ENCODE results near the gene SMCO1.
A peak's percentile ranks its signal among the peaks of the same experiment; 100 is the strongest.

Gene SMCO1

DNA sequence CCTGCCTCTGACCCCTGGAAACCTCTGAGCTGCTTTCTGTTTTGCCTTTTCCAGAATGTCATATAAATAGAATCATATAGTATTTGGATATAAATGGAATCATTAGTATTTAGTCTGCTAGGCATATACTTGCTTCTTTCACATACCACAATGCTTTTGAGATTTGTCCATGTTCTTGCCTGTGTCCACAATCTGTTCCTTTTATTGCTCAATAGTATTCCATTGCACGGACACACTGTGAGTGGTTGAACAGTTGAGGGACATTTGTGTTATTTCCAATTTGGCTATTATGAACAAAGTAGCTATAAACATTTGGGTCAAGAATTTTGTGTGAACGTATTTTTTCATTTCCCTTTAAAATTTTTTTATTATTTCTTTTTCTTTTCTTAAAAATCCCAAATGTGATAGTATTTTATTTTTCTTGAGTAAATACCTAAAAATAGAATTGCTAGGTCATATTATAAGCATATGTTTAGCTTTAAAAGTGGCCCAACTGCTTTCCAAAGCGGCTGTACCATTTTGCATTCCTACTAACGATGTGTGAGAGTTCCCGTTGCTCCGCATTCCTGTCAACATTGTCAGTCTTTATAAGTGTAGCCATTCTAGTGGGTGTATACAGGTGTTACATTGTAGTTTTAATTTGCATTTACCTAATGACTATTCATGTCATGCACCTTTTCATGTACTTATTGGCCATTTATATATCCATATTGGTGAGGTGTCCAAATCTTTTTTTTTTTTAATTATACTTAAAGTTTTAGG is 26.7 kb upstream of the SMCO1 start:
- ChIA-PET CTCF (no interaction called here), POLR2A (ENCODE audit: low non-redundant PET) (no interaction called here)
- no peak for DNase-seq (ENCODE audit: low spot score)

GRCh38 chr3:196537319-196537984 is 22.3 kb upstream of the SMCO1 start:
- H3K27ac ChIP-seq, result peak overlapping the region; percentile 37; the same call in 1 of the 2 replicates
- POLR2A ChIA-PET (ENCODE audit: low non-redundant PET), result no interaction called here
- CTCF ChIA-PET, result interaction anchor here (0.6 to 1.0 kb wide), 6 partner anchors 8 to 411 kb away, joined by 3 to 8 read pairs (median 4); no protein-coding TSS in a partner anchor
- peak; percentile 37 for DNase-seq (ENCODE audit: low spot score)
- TF ChIP-seq, protein P1, sequence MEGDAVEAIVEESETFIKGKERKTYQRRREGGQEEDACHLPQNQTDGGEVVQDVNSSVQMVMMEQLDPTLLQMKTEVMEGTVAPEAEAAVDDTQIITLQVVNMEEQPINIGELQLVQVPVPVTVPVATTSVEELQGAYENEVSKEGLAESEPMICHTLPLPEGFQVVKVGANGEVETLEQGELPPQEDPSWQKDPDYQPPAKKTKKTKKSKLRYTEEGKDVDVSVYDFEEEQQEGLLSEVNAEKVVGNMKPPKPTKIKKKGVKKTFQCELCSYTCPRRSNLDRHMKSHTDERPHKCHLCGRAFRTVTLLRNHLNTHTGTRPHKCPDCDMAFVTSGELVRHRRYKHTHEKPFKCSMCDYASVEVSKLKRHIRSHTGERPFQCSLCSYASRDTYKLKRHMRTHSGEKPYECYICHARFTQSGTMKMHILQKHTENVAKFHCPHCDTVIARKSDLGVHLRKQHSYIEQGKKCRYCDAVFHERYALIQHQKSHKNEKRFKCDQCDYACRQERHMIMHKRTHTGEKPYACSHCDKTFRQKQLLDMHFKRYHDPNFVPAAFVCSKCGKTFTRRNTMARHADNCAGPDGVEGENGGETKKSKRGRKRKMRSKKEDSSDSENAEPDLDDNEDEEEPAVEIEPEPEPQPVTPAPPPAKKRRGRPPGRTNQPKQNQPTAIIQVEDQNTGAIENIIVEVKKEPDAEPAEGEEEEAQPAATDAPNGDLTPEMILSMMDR (conservative IDR thresholded peaks at IDR 0.05; ENCODE audit: low read depth), result peak; percentile 80

More for the DNA sequence above, 26.7 kb upstream of the SMCO1 start:
- TF ChIP-seq, protein P1 (conservative IDR thresholded peaks at IDR 0.05; ENCODE audit: low read depth), result no peak
- no peak overlapping the region for H3K27ac ChIP-seq

DNA sequence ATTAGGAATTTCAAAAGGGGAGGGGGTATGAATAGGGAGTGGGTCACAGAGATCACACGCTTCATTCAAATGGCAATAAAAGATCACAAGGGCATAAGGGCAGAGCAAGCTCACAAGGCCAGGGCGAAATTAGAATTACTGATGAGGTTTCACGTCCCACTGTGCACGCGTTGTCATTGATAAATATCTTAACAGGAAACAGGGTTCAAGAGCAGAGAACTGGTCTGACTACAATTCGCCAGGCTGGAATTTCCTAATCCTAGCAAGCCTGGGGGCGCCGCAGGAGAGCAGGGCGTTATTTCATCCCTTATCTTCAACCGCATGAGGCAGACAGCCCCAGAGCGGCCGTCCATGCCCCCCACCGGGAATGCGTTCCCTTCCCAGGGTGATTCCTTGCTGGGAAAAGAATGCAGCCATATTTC is 18.1 kb upstream of the SMCO1 start:
- H3K27ac ChIP-seq, result no peak overlapping the region
- ChIA-PET CTCF (no interaction called here), POLR2A (ENCODE audit: low non-redundant PET) (no interaction called here)
- TF ChIP-seq, protein P1 (conservative IDR thresholded peaks at IDR 0.05; ENCODE audit: low read depth), result no peak
- DNase-seq (ENCODE audit: low spot score), result no peak

DNA sequence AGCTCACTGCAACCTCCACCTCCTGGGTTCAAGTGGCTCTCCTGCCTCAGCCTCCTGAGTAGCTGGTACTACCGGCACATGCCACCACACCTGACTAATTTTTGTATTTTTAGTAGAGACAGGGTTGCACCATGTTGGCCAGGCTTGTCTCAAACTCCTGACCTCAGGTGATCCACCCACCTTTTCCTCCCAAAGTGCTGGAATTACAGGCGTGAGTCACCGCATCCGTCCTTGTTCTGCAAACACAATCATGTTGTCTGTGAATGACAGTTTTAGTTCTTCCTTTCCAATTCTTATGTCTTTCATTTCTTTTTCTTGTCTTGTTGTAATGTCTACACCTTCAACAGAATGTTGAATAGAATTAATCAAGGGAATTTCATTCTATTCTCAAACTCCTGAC is 16.3 kb upstream of the SMCO1 start:
- ChIA-PET CTCF (interaction anchor here (0.5 kb wide), 1 partner anchor 188 kb away, joined by 4 read pairs; no protein-coding TSS in a partner anchor), POLR2A (ENCODE audit: low non-redundant PET) (no interaction called here)
- no peak for DNase-seq (ENCODE audit: low spot score)
- no peak overlapping the region for H3K27ac ChIP-seq
- TF ChIP-seq, protein P1 (conservative IDR thresholded peaks at IDR 0.05; ENCODE audit: low read depth), result no peak

- CTCF ChIA-PET, result interaction anchor here (0.6 to 1.2 kb wide), 10 partner anchors 8 to 521 kb away, joined by 3 to 6 read pairs (median 4); no protein-coding TSS in a partner anchor
- TF ChIP-seq, protein P1 (conservative IDR thresholded peaks at IDR 0.05; ENCODE audit: low read depth), result peak; percentile 95
- POLR2A ChIA-PET (ENCODE audit: low non-redundant PET), result interaction anchor here (0.6 to 1.8 kb wide), 2 partner anchors 40 to 184 kb away, joined by 5 to 9 read pairs; partner anchors contain the start of genes CEP19, FBXO45, PIGX and WDR53
- peak; percentile 60 for DNase-seq (ENCODE audit: low spot score)
- H3K27ac ChIP-seq, result peak overlapping the region; percentile 82
These were observed 13.6 kb upstream of the SMCO1 start for GRCh38 chr3:196528639-196529233.

- TF ChIP-seq, protein P1 (conservative IDR thresholded peaks at IDR 0.05; ENCODE audit: low read depth), result no peak
- H3K27ac ChIP-seq, result no peak overlapping the region
- no peak for DNase-seq (ENCODE audit: low spot score)
- ChIA-PET POLR2A (ENCODE audit: low non-redundant PET) (no interaction called here), CTCF (no interaction called here)
These were observed 10.0 kb upstream of the SMCO1 start for GRCh38 chr3:196525141-196525540.
